CD8-positive, alpha-beta memory T cell (primary cell): ENCODE results near the gene SLC38A9. TPM values are rescaled to one million over a fixed set of nuclear protein-coding genes. Genes with fewer than 3 reads are reported as not detected.
A peak's percentile ranks its signal among the peaks of the same experiment; 100 is the strongest.

Experiments used
- CTCF ChIA-PET: fragments of 350-600 bp; sonication (Branson Sonifier 250); formaldehyde crosslinking; loops from one replicate; lab custom pipeline; 2021; ENCODE audit warnings: antibody characterized with exemption; lab: Charles Lee
- POLR2A ChIA-PET: fragments of 350-600 bp; sonication (Branson Sonifier 250); formaldehyde crosslinking; loops from one replicate; lab custom pipeline; 2021; ENCODE audit warnings: antibody characterized with exemption; lab: Charles Lee
- DNase-seq, 5 donors: peaks; one replicate each; pipeline versions ENCODE4 v3.0.0 to v3.0.0-alpha.2; 2020 to 2022; ENCODE audit warnings: mixed read lengths in 1 of 5
- H3K27ac ChIP-seq: one replicate; pipeline ENCODE4 v1.7.0; 2013; ENCODE audit warnings: low read depth, mild to moderate bottlenecking, low read length, moderate library complexity
- H3K27me3 ChIP-seq: 2 replicates; pipeline ENCODE4 v1.7.0; 2013; ENCODE audit warnings: low read length, mild to moderate bottlenecking; ENCODE audit not compliant: insufficient read depth, poor library complexity, severe bottlenecking
- H3K36me3 ChIP-seq: 2 replicates; pipeline ENCODE4 v1.7.0; 2013; ENCODE audit warnings: mild to moderate bottlenecking, low read length, moderate library complexity; ENCODE audit not compliant: insufficient read depth
- H3K4me1 ChIP-seq: 2 replicates; pipeline ENCODE4 v1.7.0; 2013; ENCODE audit warnings: mild to moderate bottlenecking, low read length, moderate library complexity; ENCODE audit not compliant: insufficient read depth
- H3K4me3 ChIP-seq: 2 replicates; pipeline ENCODE4 v1.7.0; 2013; ENCODE audit warnings: mild to moderate bottlenecking, low read length
- H3K9me3 ChIP-seq: 2 replicates; pipeline ENCODE4 v1.7.0; 2013; ENCODE audit warnings: mild to moderate bottlenecking, low read length
- H3K27ac Mint-ChIP-seq, 8 donors: one replicate each; pipeline ENCODE4 v1.8.0; 2020 to 2021; ENCODE audit warnings: mixed read lengths in 8 of 8, mild to moderate bottlenecking in 6 of 8, inconsistent platforms in 3 of 8, moderate library complexity in 3 of 8
- H3K27me3 Mint-ChIP-seq, 2 donors: one replicate each; pipeline ENCODE4 v1.8.0; 2020 to 2021; ENCODE audit warnings: mixed read lengths in 2 of 2, mild to moderate bottlenecking in 1 of 2, moderate library complexity in 1 of 2
- H3K36me3 Mint-ChIP-seq, 3 donors: one replicate each; pipeline ENCODE4 v1.8.0; 2020 to 2021; ENCODE audit warnings: mixed read lengths in 3 of 3, inconsistent platforms in 1 of 3, mild to moderate bottlenecking in 1 of 3
- H3K4me1 Mint-ChIP-seq, 3 donors: one replicate each; pipeline ENCODE4 v1.8.0; 2020 to 2021; ENCODE audit warnings: mixed read lengths in 3 of 3, inconsistent platforms in 1 of 3, mild to moderate bottlenecking in 1 of 3
- H3K4me3 Mint-ChIP-seq, 7 donors: one replicate each; pipeline ENCODE4 v1.8.0; 2020 to 2021; ENCODE audit warnings: mixed read lengths in 7 of 7, mild to moderate bottlenecking in 6 of 7, moderate library complexity in 4 of 7, inconsistent platforms in 2 of 7
- H3K9me3 Mint-ChIP-seq, 5 donors: one replicate each; pipeline ENCODE4 v1.8.0; 2020 to 2022; ENCODE audit warnings: mixed read lengths in 5 of 5, mild to moderate bottlenecking in 3 of 5, moderate library complexity in 2 of 5, inconsistent platforms in 1 of 5
- polyA plus RNA-seq: library from polyadenylated mRNA; unstranded; fragments of 300-500 nt; fragmentation: Illumina TruSeq; gene quantifications from one replicate; pipeline ENCODE4 v1.2.3, GENCODE V29; 2021
- total RNA-seq, 2 experiments: library from RNA; stranded (reverse); gene quantifications; one replicate each; pipeline ENCODE4 v1.2.3, GENCODE V29; 2021

SLC38A9 gene
- total and polyA plus RNA-seq, 3 experiments from 2014 or later: 13.6 to 23.4 (median 21.3) TPM

GRCh38 chr5:55645304-55645703 lies 66.8 kb downstream of the SLC38A9 start:
- no peaks in the 10 kb centered on the region for H3K9me3 Mint-ChIP-seq
- no peak overlapping the region for H3K4me3 Mint-ChIP-seq
- H3K27ac Mint-ChIP-seq: no peak overlapping the region
- H3K4me3 ChIP-seq: no peak overlapping the region
- CTCF ChIA-PET: no interaction called here
- H3K9me3 ChIP-seq: no peaks in the 10 kb centered on the region
- peaks cover 8% of the 10 kb centered on the region for H3K4me1 ChIP-seq
- no peaks in the 10 kb centered on the region for H3K27me3 Mint-ChIP-seq
- H3K27me3 ChIP-seq: no peaks in the 10 kb centered on the region
- H3K4me1 Mint-ChIP-seq: peaks cover 6 to 7% (median 7%) of the 10 kb centered on the region in 3 donors
- peaks cover 13 to 63% (median 16%) of the 10 kb centered on the region in 3 donors for H3K36me3 Mint-ChIP-seq
- no peak overlapping the region for H3K27ac ChIP-seq
- DNase-seq: no peak
- no peaks in the 10 kb centered on the region for H3K36me3 ChIP-seq
- POLR2A ChIA-PET: no interaction called here

GRCh38 chr5:55638455-55638854 lies 73.7 kb downstream of the SLC38A9 start:
- no peak for DNase-seq
- H3K27ac ChIP-seq: no peak overlapping the region
- Mint-ChIP-seq H3K36me3 (peaks cover 5 to 46% (median 25%) of the 10 kb centered on the region in 3 donors), H3K27ac (peak overlapping the region in 1 of 8 donors; percentile 2), H3K4me1 (peaks cover 0 to 7% (median 5%) of the 10 kb centered on the region in 3 donors), H3K27me3 (no peaks in the 10 kb centered on the region), H3K9me3 (no peaks in the 10 kb centered on the region), H3K4me3 (no peak overlapping the region)
- no peak overlapping the region for H3K4me3 ChIP-seq
- ChIA-PET POLR2A (no interaction called here), CTCF (no interaction called here)
- no peaks in the 10 kb centered on the region for H3K9me3 ChIP-seq
- H3K36me3 ChIP-seq: no peaks in the 10 kb centered on the region
- H3K4me1 ChIP-seq: peaks cover 7% of the 10 kb centered on the region
- no peaks in the 10 kb centered on the region for H3K27me3 ChIP-seq

GRCh38 chr5:55638051-55638450 lies 74.1 kb downstream of the SLC38A9 start:
- H3K36me3 ChIP-seq: no peaks in the 10 kb centered on the region
- Mint-ChIP-seq H3K4me3 (no peak overlapping the region), H3K36me3 (peaks cover 5 to 48% (median 24%) of the 10 kb centered on the region in 3 donors), H3K4me1 (peaks cover 0 to 7% (median 5%) of the 10 kb centered on the region in 3 donors), H3K27ac (no peak overlapping the region), H3K9me3 (no peaks in the 10 kb centered on the region), H3K27me3 (no peaks in the 10 kb centered on the region)
- CTCF ChIA-PET: no interaction called here
- no peaks in the 10 kb centered on the region for H3K9me3 ChIP-seq
- no peak for DNase-seq
- no peaks in the 10 kb centered on the region for H3K27me3 ChIP-seq
- no peak overlapping the region for H3K27ac ChIP-seq
- peaks cover 7% of the 10 kb centered on the region for H3K4me1 ChIP-seq
- no peak overlapping the region for H3K4me3 ChIP-seq
- POLR2A ChIA-PET: no interaction called here

GRCh38 chr5:55636683-55637082 lies 75.4 kb downstream of the SLC38A9 start:
- ChIA-PET CTCF (no interaction called here), POLR2A (no interaction called here)
- Histone ChIP-seq H3K4me1 (peaks cover 7% of the 10 kb centered on the region), H3K9me3 (no peaks in the 10 kb centered on the region), H3K36me3 (no peaks in the 10 kb centered on the region), H3K27me3 (no peaks in the 10 kb centered on the region), H3K27ac (no peak overlapping the region), H3K4me3 (no peak overlapping the region)
- Mint-ChIP-seq H3K27ac (peak overlapping the region in 1 of 8 donors; percentile 32), H3K4me1 (peaks cover 0 to 7% (median 5%) of the 10 kb centered on the region in 3 donors), H3K9me3 (no peaks in the 10 kb centered on the region), H3K4me3 (no peak overlapping the region), H3K27me3 (no peaks in the 10 kb centered on the region), H3K36me3 (peaks cover 11 to 44% (median 25%) of the 10 kb centered on the region in 3 donors)
- no peak for DNase-seq

GRCh38 chr5:55636177-55636576 lies 75.9 kb downstream of the SLC38A9 start:
- no peaks in the 10 kb centered on the region for H3K27me3 ChIP-seq
- H3K9me3 ChIP-seq: no peaks in the 10 kb centered on the region
- Mint-ChIP-seq H3K4me3 (no peak overlapping the region), H3K27me3 (no peaks in the 10 kb centered on the region), H3K4me1 (peaks cover 0 to 7% (median 5%) of the 10 kb centered on the region in 3 donors), H3K9me3 (no peaks in the 10 kb centered on the region), H3K27ac (no peak overlapping the region), H3K36me3 (peaks cover 7 to 42% (median 22%) of the 10 kb centered on the region in 3 donors)
- no peak for DNase-seq
- H3K36me3 ChIP-seq: no peaks in the 10 kb centered on the region
- H3K4me3 ChIP-seq: no peak overlapping the region
- ChIA-PET CTCF (no interaction called here), POLR2A (no interaction called here)
- peaks cover 7% of the 10 kb centered on the region for H3K4me1 ChIP-seq
- H3K27ac ChIP-seq: no peak overlapping the region

- DNase-seq: no peak
- Histone ChIP-seq H3K4me3 (no peak overlapping the region), H3K4me1 (peaks cover 7% of the 10 kb centered on the region), H3K27me3 (no peaks in the 10 kb centered on the region), H3K36me3 (no peaks in the 10 kb centered on the region), H3K9me3 (no peaks in the 10 kb centered on the region), H3K27ac (no peak overlapping the region)
- ChIA-PET POLR2A (no interaction called here), CTCF (no interaction called here)
- peaks cover 8 to 41% (median 22%) of the 10 kb centered on the region in 3 donors for H3K36me3 Mint-ChIP-seq
- peak overlapping the region in 1 of 8 donors; percentile 38 for H3K27ac Mint-ChIP-seq
- H3K4me1 Mint-ChIP-seq: peaks cover 0 to 7% (median 5%) of the 10 kb centered on the region in 3 donors
- H3K27me3 Mint-ChIP-seq: no peaks in the 10 kb centered on the region
- no peaks in the 10 kb centered on the region for H3K9me3 Mint-ChIP-seq
- no peak overlapping the region for H3K4me3 Mint-ChIP-seq
Observed at GRCh38 chr5:55634866-55635265, 77.3 kb downstream of the SLC38A9 start.

- DNase-seq: no peak
- H3K27me3 ChIP-seq: no peaks in the 10 kb centered on the region
- Mint-ChIP-seq H3K9me3 (no peaks in the 10 kb centered on the region), H3K4me1 (peaks cover 0 to 7% (median 5%) of the 10 kb centered on the region in 3 donors), H3K27ac (peak overlapping the region in 2 of 8 donors; percentile 6 to 63), H3K36me3 (peaks cover 10 to 42% (median 24%) of the 10 kb centered on the region in 3 donors), H3K4me3 (no peak overlapping the region), H3K27me3 (no peaks in the 10 kb centered on the region)
- no peak overlapping the region for H3K4me3 ChIP-seq
- H3K4me1 ChIP-seq: peaks cover 7% of the 10 kb centered on the region
- ChIA-PET POLR2A (no interaction called here), CTCF (no interaction called here)
- H3K36me3 ChIP-seq: no peaks in the 10 kb centered on the region
- H3K27ac ChIP-seq: no peak overlapping the region
- no peaks in the 10 kb centered on the region for H3K9me3 ChIP-seq
Observed at GRCh38 chr5:55634209-55634805, 77.8 kb downstream of the SLC38A9 start.

- Histone ChIP-seq H3K36me3 (no peaks in the 10 kb centered on the region), H3K4me3 (no peak overlapping the region), H3K9me3 (no peaks in the 10 kb centered on the region), H3K27me3 (no peaks in the 10 kb centered on the region), H3K4me1 (peaks cover 7% of the 10 kb centered on the region), H3K27ac (no peak overlapping the region)
- Mint-ChIP-seq H3K36me3 (peaks cover 10 to 40% (median 22%) of the 10 kb centered on the region in 3 donors), H3K27ac (peak overlapping the region in 3 of 8 donors; percentile 6 to 63 (median 23)), H3K4me3 (no peak overlapping the region), H3K27me3 (no peaks in the 10 kb centered on the region), H3K9me3 (no peaks in the 10 kb centered on the region), H3K4me1 (peaks cover 0 to 7% (median 5%) of the 10 kb centered on the region in 3 donors)
- CTCF ChIA-PET: no interaction called here
- no peak for DNase-seq
- POLR2A ChIA-PET: no interaction called here
Observed at GRCh38 chr5:55633574-55634208, 78.4 kb downstream of the SLC38A9 start.
